Measurements from ENCODE around the gene ARNT2. TPM values are rescaled to one million over a fixed set of nuclear protein-coding genes. Genes with fewer than 3 reads are reported as not detected.
A peak's percentile ranks its signal among the peaks of the same experiment; 100 is the strongest.
"Not testable (repeated sequence)": the region's sequence is repeated elsewhere in the genome, so short reads cannot be mapped to it uniquely, and the experiment has no call there.

ARNT2 gene
- total and polyA plus RNA-seq, 2 donors (not counting 1 experiment from before 2014, with no cell fraction given): 15.5 to 61.2 TPM

DNA sequence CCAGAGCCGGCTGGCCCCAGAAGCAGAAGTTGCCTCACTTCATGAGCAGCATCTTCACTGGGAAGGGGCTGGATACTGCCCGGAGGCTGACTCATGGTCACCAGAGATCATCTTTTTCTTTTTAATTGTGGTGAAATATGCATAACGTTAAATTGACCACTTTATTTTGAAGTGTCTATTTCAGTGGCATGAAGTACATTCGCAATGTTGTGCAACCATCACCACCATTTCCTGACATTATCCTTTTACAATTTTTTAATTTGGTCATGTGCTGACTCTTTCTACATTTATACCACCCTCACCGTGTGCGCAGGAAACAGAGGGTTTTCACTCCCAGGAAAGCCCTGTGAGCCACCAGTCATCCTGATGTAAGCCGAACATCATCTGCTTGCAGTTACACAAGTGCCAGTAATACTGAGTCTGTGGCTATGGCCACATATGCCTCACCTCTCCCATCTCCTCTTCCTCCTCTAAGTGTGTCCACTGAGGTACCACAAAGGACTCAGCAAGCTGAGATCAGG is 239.3 kb downstream of the ARNT2 start:
- no peak overlapping the region for H3K4me3 ChIP-seq (replicated peaks in 1 of 4; ENCODE audit: control extremely low read depth in 1 of 4, insufficient read depth in 1 of 4, low read depth in 3 of 4, low read length in 4 of 4)
- peak in 1 of 2 donors; percentile 16 for DNase-seq (ENCODE audit: low read depth in 2 of 2)
- no peak overlapping the region for H3K27ac ChIP-seq (ENCODE audit: insufficient read depth, low read length)
- H3K9ac ChIP-seq (ENCODE audit: insufficient read depth, low read length): no peak overlapping the region
- H4K20me1 ChIP-seq (ENCODE audit: control insufficient read depth, extremely low read depth, insufficient read depth, low read length): no peaks in the 10 kb centered on the region
- H3K36me3 ChIP-seq (ENCODE audit: control insufficient read depth, insufficient read depth, low read length): no peaks in the 10 kb centered on the region
- no peaks in the 10 kb centered on the region for H3K27me3 ChIP-seq (ENCODE audit: control insufficient read depth, insufficient read depth, low read length)
- no peaks in the 10 kb centered on the region for H3K9me3 ChIP-seq (ENCODE audit: control insufficient read depth, insufficient read depth, low read depth, low read length)
- TF ChIP-seq EZH2 (IDR thresholded peaks at IDR 0.05; ENCODE audit: low read length, missing control alignments): no peak
- TF ChIP-seq, protein P1, sequence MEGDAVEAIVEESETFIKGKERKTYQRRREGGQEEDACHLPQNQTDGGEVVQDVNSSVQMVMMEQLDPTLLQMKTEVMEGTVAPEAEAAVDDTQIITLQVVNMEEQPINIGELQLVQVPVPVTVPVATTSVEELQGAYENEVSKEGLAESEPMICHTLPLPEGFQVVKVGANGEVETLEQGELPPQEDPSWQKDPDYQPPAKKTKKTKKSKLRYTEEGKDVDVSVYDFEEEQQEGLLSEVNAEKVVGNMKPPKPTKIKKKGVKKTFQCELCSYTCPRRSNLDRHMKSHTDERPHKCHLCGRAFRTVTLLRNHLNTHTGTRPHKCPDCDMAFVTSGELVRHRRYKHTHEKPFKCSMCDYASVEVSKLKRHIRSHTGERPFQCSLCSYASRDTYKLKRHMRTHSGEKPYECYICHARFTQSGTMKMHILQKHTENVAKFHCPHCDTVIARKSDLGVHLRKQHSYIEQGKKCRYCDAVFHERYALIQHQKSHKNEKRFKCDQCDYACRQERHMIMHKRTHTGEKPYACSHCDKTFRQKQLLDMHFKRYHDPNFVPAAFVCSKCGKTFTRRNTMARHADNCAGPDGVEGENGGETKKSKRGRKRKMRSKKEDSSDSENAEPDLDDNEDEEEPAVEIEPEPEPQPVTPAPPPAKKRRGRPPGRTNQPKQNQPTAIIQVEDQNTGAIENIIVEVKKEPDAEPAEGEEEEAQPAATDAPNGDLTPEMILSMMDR (conservative IDR thresholded peaks at IDR 0.05 in 1 of 2, IDR thresholded peaks at IDR 0.05 in 1 of 2; ENCODE audit: low read depth in 1 of 2, low read length in 2 of 2): no peak
- H3K4me2 ChIP-seq (ENCODE audit: extremely low read depth, insufficient read depth, low read length): no peak overlapping the region
- H3K4me1 ChIP-seq (ENCODE audit: control insufficient read depth, extremely low read depth, insufficient read depth, low read length): no peaks in the 10 kb centered on the region
- H3K79me2 ChIP-seq (ENCODE audit: control insufficient read depth, insufficient read depth, low read length): no peaks in the 10 kb centered on the region
- H2AFZ ChIP-seq (ENCODE audit: low read length): no peak overlapping the region

DNA sequence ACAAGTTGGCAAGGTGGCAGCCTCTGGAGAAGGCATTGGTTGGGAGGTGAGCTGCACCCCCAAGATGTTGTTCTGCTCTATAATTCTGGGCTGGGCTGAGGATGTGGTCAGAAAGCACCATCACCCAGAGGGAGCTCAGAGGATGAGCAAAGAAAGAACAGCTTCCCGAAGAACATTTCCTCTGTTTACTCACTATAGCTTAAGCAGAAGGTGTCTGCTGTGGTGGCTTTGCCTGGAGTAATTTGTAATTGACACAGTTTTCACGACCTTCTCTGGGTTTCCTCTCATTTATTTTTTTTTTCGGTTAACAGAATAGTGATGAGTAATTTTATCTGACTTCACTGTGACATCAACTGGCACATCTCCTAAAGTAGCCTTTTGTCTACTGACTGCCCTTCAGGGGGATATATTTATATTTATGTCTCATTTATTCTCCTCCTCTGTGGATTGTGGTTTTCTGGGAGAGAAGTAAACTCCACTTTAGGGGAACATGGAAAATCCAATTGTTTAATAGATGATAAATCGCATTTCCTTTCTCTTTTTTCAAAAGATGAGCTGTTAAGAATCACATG is 241.4 kb downstream of the ARNT2 start:
- H3K4me1 ChIP-seq (ENCODE audit: control insufficient read depth, extremely low read depth, insufficient read depth, low read length): no peaks in the 10 kb centered on the region
- no peaks in the 10 kb centered on the region for H3K36me3 ChIP-seq (ENCODE audit: control insufficient read depth, insufficient read depth, low read length)
- H3K27me3 ChIP-seq (ENCODE audit: control insufficient read depth, insufficient read depth, low read length): no peaks in the 10 kb centered on the region
- no peaks in the 10 kb centered on the region for H3K79me2 ChIP-seq (ENCODE audit: control insufficient read depth, insufficient read depth, low read length)
- no peaks in the 10 kb centered on the region for H4K20me1 ChIP-seq (ENCODE audit: control insufficient read depth, extremely low read depth, insufficient read depth, low read length)
- TF ChIP-seq EZH2 (IDR thresholded peaks at IDR 0.05; ENCODE audit: low read length, missing control alignments): no peak
- TF ChIP-seq, protein P1 (conservative IDR thresholded peaks at IDR 0.05 in 1 of 2, IDR thresholded peaks at IDR 0.05 in 1 of 2; ENCODE audit: low read depth in 1 of 2, low read length in 2 of 2): no peak
- H3K9ac ChIP-seq (ENCODE audit: insufficient read depth, low read length): no peak overlapping the region
- no peak overlapping the region for H3K4me2 ChIP-seq (ENCODE audit: extremely low read depth, insufficient read depth, low read length)
- no peak overlapping the region for H3K4me3 ChIP-seq (replicated peaks in 1 of 4; ENCODE audit: control extremely low read depth in 1 of 4, insufficient read depth in 1 of 4, low read depth in 3 of 4, low read length in 4 of 4)
- no peaks in the 10 kb centered on the region for H3K9me3 ChIP-seq (ENCODE audit: control insufficient read depth, insufficient read depth, low read depth, low read length)
- no peak overlapping the region for H3K27ac ChIP-seq (ENCODE audit: insufficient read depth, low read length)
- H2AFZ ChIP-seq (ENCODE audit: low read length): no peak overlapping the region
- peak in 1 of 2 donors; percentile 46 for DNase-seq (ENCODE audit: low read depth in 2 of 2)

DNA sequence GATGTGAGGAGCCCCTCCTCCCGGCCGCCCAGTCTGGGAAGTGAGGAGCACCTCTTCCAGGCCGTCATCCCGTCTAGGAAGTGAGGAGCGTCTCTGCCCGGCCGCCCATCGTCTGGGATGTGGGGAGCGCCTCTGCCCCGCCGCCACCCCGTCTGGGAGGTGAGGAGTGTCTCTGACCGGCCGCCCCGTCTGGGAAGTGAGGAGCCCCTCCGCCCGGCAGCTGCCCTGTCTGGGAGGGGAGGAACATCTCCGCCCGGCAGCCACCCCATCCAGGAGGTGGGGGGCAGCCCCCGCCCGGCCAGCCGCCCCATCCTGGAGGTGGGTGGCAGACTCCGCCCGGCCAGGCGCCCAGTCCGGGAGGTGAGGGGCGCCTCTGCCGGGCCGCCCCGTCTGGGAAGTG is 243.2 kb downstream of the ARNT2 start:
- H3K4me1 ChIP-seq (ENCODE audit: control insufficient read depth, extremely low read depth, insufficient read depth, low read length); H3K9ac ChIP-seq (ENCODE audit: insufficient read depth, low read length); H2AFZ ChIP-seq (ENCODE audit: low read length); H3K27ac ChIP-seq (ENCODE audit: insufficient read depth, low read length); H3K9me3 ChIP-seq (ENCODE audit: control insufficient read depth, insufficient read depth, low read depth, low read length); DNase-seq (ENCODE audit: low read depth in 2 of 2); H3K79me2 ChIP-seq (ENCODE audit: control insufficient read depth, insufficient read depth, low read length); H4K20me1 ChIP-seq (ENCODE audit: control insufficient read depth, extremely low read depth, insufficient read depth, low read length); H3K36me3 ChIP-seq (ENCODE audit: control insufficient read depth, insufficient read depth, low read length); H3K4me3 ChIP-seq (replicated peaks in 1 of 4; ENCODE audit: control extremely low read depth in 1 of 4, insufficient read depth in 1 of 4, low read depth in 3 of 4, low read length in 4 of 4); H3K4me2 ChIP-seq (ENCODE audit: extremely low read depth, insufficient read depth, low read length); H3K27me3 ChIP-seq (ENCODE audit: control insufficient read depth, insufficient read depth, low read length): not testable (repeated sequence)

Other genes starting within 250 kb of the ARNT2 start
- under 0.01 TPM in 2 replicates for gene CTXND1, start 152.2 kb upstream of the ARNT2 start, total RNA-seq
- 0.01 and 0.02 TPM in 2 replicates for gene CTXND1, start 152.2 kb upstream of the ARNT2 start, polyA plus RNA-seq